Upper lobe of right lung (tissue), 1 donor: ENCODE measurements around the gene ARHGAP40. TPM values are rescaled to one million over a fixed set of nuclear protein-coding genes. Genes with fewer than 3 reads are reported as not detected.

Experiments used
- ATAC-seq: fragments of 200-7000 bp; cut with Tn5 transposase; one replicate; pipeline ENCODE4 v1.9.1; 2020; ENCODE audit warnings: mild to moderate bottlenecking, moderate library complexity
- DNase-seq: peaks from one replicate; pipeline ENCODE4 v3.0.0-alpha.2; 2020
- H3K27ac ChIP-seq: fragments of 200-600 bp; one replicate; pipeline ENCODE4 v1.8.0; 2022
- H3K27me3 ChIP-seq: fragments of 200-600 bp; one replicate; pipeline ENCODE4 v1.8.0; 2022; ENCODE audit warnings: mild to moderate bottlenecking
- H3K36me3 ChIP-seq: fragments of 200-600 bp; one replicate; pipeline ENCODE4 v1.8.0; 2022
- H3K4me1 ChIP-seq: fragments of 200-600 bp; one replicate; pipeline ENCODE4 v1.8.0; 2022
- H3K4me3 ChIP-seq: fragments of 200-600 bp; one replicate; pipeline ENCODE4 v1.8.0; 2022; ENCODE audit warnings: mild to moderate bottlenecking
- H3K9me3 ChIP-seq: fragments of 200-600 bp; one replicate; pipeline ENCODE4 v1.8.0; 2022
- intact Hi-C: fragments of 100-400 bp; cut with DNase I; formaldehyde crosslinking; loops from one replicate; pipeline ENCODE4 v1.11.0; 2022
- total RNA-seq: library from RNA; stranded (reverse); fragmentation: NEBNext Ultra II Directional; extraction: Animal tissue kit (Norgen Biotek cat#: 25700); gene quantifications from one replicate; pipeline ENCODE4 v1.2.1, GENCODE V29; 2021
- TF ChIP-seq, protein P1 (sequence below): fragments of 200-600 bp; IDR thresholded peaks from one replicate; pipeline ENCODE4 v1.8.0; 2022; ENCODE audit warnings: antibody characterized with exemption
- donor health status: DM: no; HTN: yes; CAD: no; lungs with severe emphysema.

Gene ARHGAP40
- total RNA-seq, 1 donor from 2014 or later = 0.72 TPM

DNA sequence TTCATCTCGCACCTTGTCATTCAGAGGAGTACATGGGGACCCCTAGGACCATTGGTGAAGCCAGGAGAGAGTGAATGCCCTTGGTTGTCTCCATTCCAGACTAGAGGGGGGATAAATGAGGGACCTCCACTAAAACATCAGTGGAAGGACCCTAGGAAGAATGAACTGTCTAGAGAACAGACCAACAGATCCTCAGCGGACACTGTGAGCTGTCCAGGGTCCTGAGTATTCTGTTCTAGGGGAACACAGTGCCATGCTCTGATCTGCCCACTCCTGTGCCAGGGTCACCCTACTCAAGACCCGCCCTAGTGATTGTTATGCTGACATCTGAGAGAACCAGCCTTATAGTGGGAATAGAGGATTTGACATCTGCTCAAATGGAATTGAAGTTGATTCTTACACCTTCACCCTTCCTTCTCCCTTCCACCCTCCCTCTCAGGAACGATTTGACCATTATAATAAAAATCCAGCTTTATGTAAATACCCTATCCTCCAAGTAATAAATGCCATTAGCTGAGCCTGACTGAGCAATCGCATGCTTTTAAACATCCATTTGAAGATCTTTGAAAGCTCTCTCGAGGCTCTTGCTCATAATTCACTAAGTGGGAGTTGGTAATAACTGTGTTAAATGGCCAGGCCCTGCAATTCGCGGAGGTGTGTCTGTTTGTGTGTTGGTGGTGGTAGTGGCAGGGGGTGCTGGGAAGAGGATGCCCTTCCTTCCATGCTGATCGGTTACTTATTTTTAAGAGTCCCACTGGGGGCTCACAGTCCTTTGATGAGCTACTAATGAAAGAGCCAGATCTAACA lies 79.1 kb downstream of the ARHGAP40 start:
- Histone ChIP-seq H3K36me3 (no peaks in the 10 kb centered on the region), H3K27ac (no peak overlapping the region), H3K27me3 (peaks cover 19% of the 10 kb centered on the region), H3K4me3 (no peak overlapping the region), H3K9me3 (no peaks in the 10 kb centered on the region), H3K4me1 (no peaks in the 10 kb centered on the region)
- TF ChIP-seq, protein P1, sequence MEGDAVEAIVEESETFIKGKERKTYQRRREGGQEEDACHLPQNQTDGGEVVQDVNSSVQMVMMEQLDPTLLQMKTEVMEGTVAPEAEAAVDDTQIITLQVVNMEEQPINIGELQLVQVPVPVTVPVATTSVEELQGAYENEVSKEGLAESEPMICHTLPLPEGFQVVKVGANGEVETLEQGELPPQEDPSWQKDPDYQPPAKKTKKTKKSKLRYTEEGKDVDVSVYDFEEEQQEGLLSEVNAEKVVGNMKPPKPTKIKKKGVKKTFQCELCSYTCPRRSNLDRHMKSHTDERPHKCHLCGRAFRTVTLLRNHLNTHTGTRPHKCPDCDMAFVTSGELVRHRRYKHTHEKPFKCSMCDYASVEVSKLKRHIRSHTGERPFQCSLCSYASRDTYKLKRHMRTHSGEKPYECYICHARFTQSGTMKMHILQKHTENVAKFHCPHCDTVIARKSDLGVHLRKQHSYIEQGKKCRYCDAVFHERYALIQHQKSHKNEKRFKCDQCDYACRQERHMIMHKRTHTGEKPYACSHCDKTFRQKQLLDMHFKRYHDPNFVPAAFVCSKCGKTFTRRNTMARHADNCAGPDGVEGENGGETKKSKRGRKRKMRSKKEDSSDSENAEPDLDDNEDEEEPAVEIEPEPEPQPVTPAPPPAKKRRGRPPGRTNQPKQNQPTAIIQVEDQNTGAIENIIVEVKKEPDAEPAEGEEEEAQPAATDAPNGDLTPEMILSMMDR = no peak
- intact Hi-C loops = no loop called here
- DNase-seq (no peak), ATAC-seq (peak; percentile 67)

DNA sequence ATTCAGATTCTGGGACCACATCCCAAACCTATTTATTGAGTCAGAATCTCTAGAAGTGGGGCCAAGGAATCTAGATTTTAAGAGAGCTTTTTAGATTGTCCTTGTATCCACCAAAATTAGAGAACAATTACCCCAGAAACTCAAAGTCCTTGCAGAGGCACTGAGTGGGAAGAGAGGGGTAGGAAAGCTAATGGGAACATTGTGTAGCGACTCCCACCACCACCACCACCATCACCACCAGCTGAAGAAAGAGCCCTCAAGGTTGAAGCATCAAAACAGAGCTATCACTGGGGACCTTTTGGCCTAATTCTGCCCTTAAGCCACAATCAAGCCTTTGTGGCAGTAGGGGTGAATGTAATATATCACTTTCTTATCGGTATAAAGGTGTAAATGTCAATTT lies 83.7 kb downstream of the ARHGAP40 start:
- no peak overlapping the region for H3K27ac ChIP-seq
- intact Hi-C loops = no loop called here
- TF ChIP-seq, protein P1 = no peak
- H3K9me3 ChIP-seq = no peaks in the 10 kb centered on the region
- H3K4me3 ChIP-seq = no peak overlapping the region
- DNase-seq = no peak
- H3K27me3 ChIP-seq = peaks cover 36% of the 10 kb centered on the region
- ATAC-seq = no peak
- H3K36me3 ChIP-seq = no peaks in the 10 kb centered on the region
- H3K4me1 ChIP-seq = no peaks in the 10 kb centered on the region

DNA sequence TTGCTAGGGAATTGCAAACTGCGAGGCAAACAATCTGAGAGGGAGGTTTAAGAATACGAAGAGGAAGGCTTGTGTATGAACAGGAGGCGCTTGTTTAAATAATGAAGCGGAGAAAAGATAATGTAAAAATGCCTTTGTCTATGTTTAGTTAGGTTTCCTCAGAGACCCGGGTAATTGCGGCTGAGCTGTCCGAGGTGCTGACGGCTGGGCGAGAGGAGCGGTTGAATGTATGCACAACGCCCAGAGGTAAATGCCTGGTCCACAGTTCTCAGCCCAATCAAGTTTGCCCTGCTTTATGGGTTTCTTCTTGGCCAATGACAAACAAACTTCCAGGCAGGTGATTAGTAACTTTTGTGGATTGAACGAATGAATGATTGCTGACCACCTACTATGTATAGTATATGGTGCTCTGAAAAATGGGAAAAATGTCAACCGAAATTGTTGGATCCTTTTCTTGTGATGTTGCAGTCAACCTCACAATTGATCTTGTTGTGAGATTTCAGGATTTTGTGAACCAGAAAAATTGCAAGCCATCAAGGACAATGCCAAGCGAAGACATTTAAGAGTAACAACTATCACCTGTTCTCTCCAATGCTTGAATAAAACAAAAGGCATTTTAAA lies 84.4 kb downstream of the ARHGAP40 start:
- Histone ChIP-seq H3K36me3 (no peaks in the 10 kb centered on the region), H3K4me3 (no peak overlapping the region), H3K9me3 (no peaks in the 10 kb centered on the region), H3K27ac (no peak overlapping the region), H3K27me3 (peaks cover 36% of the 10 kb centered on the region), H3K4me1 (no peaks in the 10 kb centered on the region)
- DNase-seq = peak; percentile 77
- ATAC-seq = peak; percentile 51
- TF ChIP-seq, protein P1 = no peak
- intact Hi-C loops = no loop called here

DNA sequence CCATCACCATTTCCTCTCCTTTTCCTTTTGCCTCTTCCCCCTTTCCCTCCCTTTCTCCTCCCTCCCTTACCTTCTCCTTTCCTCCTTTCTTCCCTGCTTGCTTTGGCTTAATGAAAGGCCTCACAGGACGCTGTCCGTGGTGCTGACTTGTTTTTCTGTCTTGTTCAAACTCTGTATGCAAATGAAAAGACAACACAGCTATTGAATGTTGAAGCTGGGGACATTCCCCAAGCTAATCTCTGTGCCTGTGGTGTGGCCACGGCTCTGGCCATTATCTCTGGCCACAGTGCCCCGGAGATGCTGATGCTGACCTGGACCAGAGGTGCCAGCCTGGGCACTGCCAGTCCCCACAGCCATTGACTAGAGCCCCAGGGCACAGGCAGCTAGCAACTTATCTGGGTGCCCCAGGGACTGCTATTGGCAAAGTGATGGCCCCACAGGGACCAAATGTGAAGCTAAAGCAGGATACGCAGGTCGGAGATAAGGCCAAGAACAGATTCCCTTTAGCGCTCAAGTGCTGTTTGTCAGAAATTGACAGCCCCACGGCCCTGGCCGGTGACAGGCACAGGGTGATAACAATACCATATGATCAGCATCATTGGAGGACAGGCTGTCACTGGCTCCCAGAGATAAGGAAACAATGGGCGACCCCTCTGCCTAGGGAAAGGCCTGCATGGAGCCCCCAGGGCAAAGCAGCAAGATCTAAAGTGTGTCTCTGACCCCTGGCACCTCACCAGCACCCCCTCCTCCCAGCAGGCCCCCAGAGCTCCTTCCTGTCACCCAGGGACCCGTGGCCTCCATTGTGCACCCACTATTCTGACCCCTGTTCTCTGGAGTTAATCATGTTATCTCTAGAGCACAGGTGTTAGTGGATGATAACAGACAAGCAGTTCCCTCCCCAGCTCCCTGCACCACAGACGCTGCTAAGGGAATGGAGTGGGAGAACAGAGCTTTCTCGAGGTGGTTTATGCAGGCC lies 91.1 kb downstream of the ARHGAP40 start:
- DNase-seq = no peak
- peak; percentile 39 for ATAC-seq
- H3K27ac ChIP-seq = no peak overlapping the region

DNA sequence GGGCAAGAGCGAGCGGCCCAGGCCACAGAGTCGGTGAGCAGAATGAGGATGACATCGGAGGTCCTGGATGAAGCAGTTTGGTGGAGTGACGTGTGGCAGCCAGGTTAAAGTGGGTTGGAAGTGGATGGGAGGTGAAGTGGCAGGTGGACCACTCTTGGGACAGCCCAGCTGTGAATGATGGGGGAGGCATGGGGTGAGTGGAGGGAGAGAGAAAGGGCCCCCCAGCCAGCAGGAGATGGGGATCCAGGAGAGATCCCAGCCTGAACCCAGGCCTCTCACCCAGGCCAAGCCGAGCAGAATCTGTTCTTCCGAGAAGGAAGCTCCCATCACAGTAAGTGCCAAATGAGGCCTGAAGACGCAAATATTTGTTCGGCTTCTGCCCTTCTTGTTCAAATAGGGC lies 95.7 kb downstream of the ARHGAP40 start:
- DNase-seq (no peak), ATAC-seq (no peak)
- no peaks in the 10 kb centered on the region for H3K9me3 ChIP-seq
- H3K27ac ChIP-seq = no peak overlapping the region
- TF ChIP-seq, protein P1 = no peak
- H3K36me3 ChIP-seq = no peaks in the 10 kb centered on the region
- intact Hi-C loops = no loop called here
- no peak overlapping the region for H3K4me3 ChIP-seq
- H3K4me1 ChIP-seq = no peaks in the 10 kb centered on the region
- H3K27me3 ChIP-seq = peaks cover 26% of the 10 kb centered on the region

More for the DNA sequence above, 91.1 kb downstream of the ARHGAP40 start:
- intact Hi-C loops = no loop called here
- TF ChIP-seq, protein P1 = no peak
- Histone ChIP-seq H3K9me3 (no peaks in the 10 kb centered on the region), H3K36me3 (no peaks in the 10 kb centered on the region), H3K27me3 (peaks cover 24% of the 10 kb centered on the region), H3K4me1 (no peaks in the 10 kb centered on the region), H3K4me3 (no peak overlapping the region)
